GM06990 (cell line): Measurements from ENCODE around the gene LGALS3BP.
"Not testable (repeated sequence)": the region's sequence is repeated elsewhere in the genome, so short reads cannot be mapped to it uniquely, and the experiment has no call there.

ENCODE experiments used
- DNase-seq: peaks from one replicate; pipeline ENCODE4 v3.0.0-alpha.2; 2011; ENCODE audit not compliant: insufficient read length; ENCODE audit errors: extremely low read depth
- H3K27me3 ChIP-seq: replicated peaks from 2 replicates; pipeline ENCODE4 v1.6.0; 2011; ENCODE audit warnings: low read length; ENCODE audit not compliant: control insufficient read depth, insufficient read depth
- H3K36me3 ChIP-seq: 2 replicates; pipeline ENCODE4 v1.5.1; 2011; ENCODE audit warnings: low read length; ENCODE audit not compliant: control insufficient read depth, insufficient read depth
- H3K4me3 ChIP-seq: replicated peaks from 2 replicates; pipeline ENCODE4 v1.5.1; 2011; ENCODE audit warnings: low read depth, mild to moderate bottlenecking, control low read depth, low read length
- TF ChIP-seq, protein P1 (sequence below): IDR thresholded peaks from 2 replicates; pipeline ENCODE4 v1.5.1; 2011; ENCODE audit warnings: low read length, control low read depth, mild to moderate bottlenecking, inconsistent platforms; ENCODE audit not compliant: insufficient read depth, poor library complexity, severe bottlenecking

Gene LGALS3BP

DNA sequence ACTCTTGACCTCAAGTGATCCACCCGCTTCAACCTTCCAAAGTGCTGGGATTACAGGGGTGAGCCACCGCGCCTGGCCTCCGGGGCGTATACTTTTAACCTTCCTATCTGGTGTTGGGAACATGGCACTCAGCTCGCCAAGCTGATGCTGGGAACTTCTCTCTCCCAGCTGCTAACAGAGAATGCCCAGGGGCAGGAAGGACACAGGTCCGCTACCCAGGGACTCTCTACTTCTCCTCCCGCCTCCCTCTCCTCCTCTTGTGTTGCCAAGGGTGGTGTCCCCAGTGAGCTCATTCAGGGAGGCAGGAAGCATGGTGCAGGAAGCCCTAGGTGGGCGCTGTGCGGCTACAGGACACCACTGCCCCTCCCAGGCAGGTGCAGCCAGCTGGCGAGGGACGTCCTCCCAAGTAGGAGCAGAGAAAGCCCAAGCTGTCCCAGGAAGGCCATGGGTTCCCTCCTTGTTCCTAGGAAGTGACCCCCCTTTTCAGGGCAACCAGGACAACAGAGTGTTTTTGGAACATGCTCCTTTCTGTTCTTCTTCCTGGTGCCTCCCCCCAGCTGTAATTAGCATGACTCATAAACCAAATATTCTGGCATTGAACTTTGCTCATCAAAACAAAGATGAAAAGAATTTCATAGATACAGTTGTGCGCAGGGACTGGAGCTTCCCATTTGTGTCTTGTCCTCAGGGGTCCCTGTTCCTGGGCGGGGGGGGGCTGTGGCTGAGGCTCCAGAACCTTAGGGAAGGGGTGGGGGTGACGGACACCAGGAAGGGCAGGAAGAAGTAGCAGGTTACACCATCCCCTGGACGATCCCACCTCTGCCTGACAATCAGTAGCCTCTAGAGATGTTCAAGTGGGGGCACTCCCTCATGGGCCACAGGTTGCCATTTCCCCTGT lies 46.9 kb upstream of the LGALS3BP start:
- no peak for DNase-seq
- no peak overlapping the region for H3K4me3 ChIP-seq
- TF ChIP-seq, protein P1, sequence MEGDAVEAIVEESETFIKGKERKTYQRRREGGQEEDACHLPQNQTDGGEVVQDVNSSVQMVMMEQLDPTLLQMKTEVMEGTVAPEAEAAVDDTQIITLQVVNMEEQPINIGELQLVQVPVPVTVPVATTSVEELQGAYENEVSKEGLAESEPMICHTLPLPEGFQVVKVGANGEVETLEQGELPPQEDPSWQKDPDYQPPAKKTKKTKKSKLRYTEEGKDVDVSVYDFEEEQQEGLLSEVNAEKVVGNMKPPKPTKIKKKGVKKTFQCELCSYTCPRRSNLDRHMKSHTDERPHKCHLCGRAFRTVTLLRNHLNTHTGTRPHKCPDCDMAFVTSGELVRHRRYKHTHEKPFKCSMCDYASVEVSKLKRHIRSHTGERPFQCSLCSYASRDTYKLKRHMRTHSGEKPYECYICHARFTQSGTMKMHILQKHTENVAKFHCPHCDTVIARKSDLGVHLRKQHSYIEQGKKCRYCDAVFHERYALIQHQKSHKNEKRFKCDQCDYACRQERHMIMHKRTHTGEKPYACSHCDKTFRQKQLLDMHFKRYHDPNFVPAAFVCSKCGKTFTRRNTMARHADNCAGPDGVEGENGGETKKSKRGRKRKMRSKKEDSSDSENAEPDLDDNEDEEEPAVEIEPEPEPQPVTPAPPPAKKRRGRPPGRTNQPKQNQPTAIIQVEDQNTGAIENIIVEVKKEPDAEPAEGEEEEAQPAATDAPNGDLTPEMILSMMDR, result no peak
- H3K36me3 ChIP-seq, result no peaks in the 10 kb centered on the region
- H3K27me3 ChIP-seq, result peaks cover 6% of the 10 kb centered on the region

DNA sequence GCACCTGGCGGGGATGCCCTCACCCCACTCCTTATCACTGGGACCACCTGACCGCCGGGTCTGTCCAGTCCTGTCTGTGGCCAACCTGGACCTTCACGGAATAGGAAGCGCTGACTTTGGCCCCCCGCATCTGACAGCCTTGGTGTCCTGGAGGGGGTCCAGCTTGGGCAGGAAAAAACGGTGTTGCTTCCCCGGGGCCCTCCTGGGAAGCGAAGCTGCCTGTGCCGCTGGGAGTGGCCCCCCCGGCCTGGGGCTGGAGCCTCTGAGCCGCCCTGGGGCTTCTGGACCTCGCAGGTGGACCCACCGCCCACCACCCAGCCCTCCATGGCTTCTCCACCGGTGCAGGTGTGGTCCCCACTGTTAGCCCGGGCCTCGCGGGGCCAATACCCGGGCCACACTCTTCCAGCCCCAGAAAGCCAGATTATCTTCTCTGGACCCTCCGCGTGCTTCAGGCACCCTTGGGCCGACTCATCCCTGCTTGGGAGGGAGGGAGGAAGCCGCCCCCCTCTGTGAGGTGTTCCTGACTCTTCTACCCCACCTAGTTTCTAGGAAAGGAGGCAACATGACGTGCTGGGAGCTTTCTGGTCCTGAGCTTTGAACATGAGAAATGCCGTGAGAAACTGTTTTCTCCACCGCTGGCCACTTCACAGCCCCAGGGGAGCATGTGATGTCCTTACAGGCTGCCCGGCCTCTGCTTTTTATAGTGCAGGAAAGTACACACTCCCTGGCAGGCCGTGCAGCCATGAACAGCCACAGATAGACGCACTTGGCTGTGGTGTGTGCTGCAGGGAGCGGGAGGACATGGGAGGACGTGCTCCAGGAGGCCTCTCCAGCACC lies 45.4 kb upstream of the LGALS3BP start:
- peak overlapping the region; percentile 32 for H3K4me3 ChIP-seq
- TF ChIP-seq, protein P1, result no peak
- DNase-seq, result no peak
- H3K27me3 ChIP-seq, result peaks cover 6% of the 10 kb centered on the region
- H3K36me3 ChIP-seq, result no peaks in the 10 kb centered on the region

GRCh38 chr17:79023886-79024771 lies 44.4 kb upstream of the LGALS3BP start, which contains the start of gene C1QTNF1:
TSS of gene C1QTNF1 (plus strand) at chr17:79024169. CDS start at chr17:79043969, 19,800 bp downstream.
- H3K36me3 ChIP-seq, result no peaks in the 10 kb centered on the region
- TF ChIP-seq, protein P1, result no peak
- H3K4me3 ChIP-seq, result peak within 1 kb of the TSS; percentile 32
- H3K27me3 ChIP-seq, result peaks cover 4% of the 10 kb centered on the region; the same call in 1 of the 2 replicates
- DNase-seq, result no peak

GRCh38 chr17:79023180-79023705 lies 43.5 kb upstream of the LGALS3BP start:
- DNase-seq, result no peak
- no peaks in the 10 kb centered on the region for H3K36me3 ChIP-seq
- TF ChIP-seq, protein P1, result no peak
- H3K27me3 ChIP-seq, result peaks cover 4% of the 10 kb centered on the region; the same call in 1 of the 2 replicates
- H3K4me3 ChIP-seq, result no peak overlapping the region

DNA sequence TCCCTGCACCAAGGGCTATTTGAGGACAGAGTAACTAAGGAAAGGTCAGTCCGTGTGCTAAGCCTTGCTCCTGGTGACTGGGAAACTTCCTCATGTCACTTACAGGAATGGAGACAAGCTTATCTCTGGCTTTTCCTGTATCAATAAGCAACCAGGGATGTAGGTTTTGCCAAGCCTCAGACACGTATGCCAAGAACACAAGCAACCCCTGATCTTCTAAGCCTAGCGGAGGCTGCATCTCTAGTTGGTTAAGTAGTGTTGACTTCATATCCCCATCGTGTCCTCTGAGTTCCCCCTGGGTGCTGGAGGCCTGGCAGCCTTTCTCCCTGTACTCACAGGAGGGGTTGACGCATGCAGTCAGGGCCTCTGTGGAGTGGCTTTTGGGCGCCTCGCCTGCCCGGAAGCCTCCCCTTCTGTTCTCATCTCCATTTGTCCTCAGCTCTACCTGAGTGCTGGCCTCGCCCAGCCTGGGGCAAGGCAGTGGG lies 42.8 kb upstream of the LGALS3BP start:
- no peak for DNase-seq
- peaks cover 1% of the 10 kb centered on the region; the same call in 1 of the 2 replicates for H3K27me3 ChIP-seq
- TF ChIP-seq, protein P1, result no peak
- no peak overlapping the region for H3K4me3 ChIP-seq
- no peaks in the 10 kb centered on the region for H3K36me3 ChIP-seq

DNA sequence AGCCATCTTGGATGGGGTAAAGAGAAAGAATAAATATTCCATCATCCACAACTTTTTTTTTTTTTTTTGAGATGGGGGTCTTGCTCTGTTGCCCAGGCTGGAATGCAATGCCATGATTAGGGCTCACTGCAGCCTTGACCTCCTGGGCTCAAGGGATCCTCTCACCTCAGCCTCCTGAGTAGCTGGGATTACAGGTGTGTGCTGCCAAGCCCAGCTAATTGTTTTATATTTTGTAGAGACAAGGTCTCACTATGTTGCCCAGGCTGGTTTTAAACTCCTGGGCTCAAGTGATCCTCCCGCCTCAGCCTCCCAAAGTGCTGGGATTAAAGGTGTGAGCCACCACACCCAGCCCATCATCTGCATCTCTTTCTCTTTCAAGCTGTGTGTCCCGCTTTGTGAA lies 42.2 kb upstream of the LGALS3BP start:
- DNase-seq, H3K27me3 ChIP-seq: not testable (repeated sequence)

More for the DNA sequence above, 42.2 kb upstream of the LGALS3BP start:
- not testable (repeated sequence) for H3K36me3 ChIP-seq, H3K4me3 ChIP-seq
